Stimulated activated CD4-positive, alpha-beta T cell treated with anti-CD3 and anti-CD28 coated beads, TNF-alpha, amount 100 ng/mL, for 1 hour (primary cell): Measurements from ENCODE around the gene ZNF684.
"Not testable (repeated sequence)": the region's sequence is repeated elsewhere in the genome, so short reads cannot be mapped to it uniquely, and the experiment has no call there.

Experiments
- DNase-seq, 3 donors: peaks; one replicate each; pipeline ENCODE4 v3.0.0-alpha.2; 2020; ENCODE audit warnings: low read depth in 3 of 3, low spot score in 1 of 3

The ZNF684 gene

DNA sequence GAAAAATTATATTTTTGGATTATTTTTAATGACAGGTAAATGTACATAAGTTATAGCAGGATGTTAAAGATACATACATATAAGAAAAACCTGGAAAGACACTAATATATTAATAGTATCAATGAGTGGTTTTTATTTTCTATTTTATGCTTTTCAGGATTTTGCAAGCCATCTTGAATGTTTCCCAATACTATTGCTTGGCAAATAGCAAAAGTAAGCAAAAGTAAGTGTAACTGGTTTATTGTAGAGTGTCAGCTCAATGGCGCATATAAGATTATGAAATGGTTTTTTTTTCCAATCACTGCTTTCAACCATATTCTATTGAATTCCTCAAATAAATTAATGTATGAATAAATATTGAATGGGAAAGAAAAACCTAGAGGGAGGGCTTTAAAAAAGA lies 36.4 kb downstream of the ZNF684 start:
- DNase-seq: no peak

GRCh38 chr1:40574805-40575204 lies 43.4 kb downstream of the ZNF684 start:
- DNase-seq: not testable (repeated sequence)

GRCh38 chr1:40575336-40575735 lies 43.9 kb downstream of the ZNF684 start:
- DNase-seq: no peak

DNA sequence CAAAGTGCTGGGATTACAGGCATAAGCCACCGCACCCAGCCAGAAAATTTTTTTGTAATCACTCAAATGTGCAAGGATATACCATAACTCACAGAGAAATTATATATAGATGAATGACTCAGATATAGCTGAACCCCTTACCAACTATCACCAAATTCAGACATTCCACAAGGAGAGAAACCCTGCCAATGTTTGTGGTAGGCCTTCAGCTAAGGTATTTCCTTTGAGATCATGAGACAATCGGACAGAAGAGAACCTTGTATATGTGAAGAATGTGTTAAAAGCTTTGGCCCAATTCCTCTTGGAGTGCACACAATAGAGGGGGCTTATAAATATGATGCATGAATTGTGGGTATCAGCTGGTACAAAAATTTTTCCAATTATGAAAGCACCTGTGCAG lies 50.7 kb downstream of the ZNF684 start:
- no peak for DNase-seq

DNA sequence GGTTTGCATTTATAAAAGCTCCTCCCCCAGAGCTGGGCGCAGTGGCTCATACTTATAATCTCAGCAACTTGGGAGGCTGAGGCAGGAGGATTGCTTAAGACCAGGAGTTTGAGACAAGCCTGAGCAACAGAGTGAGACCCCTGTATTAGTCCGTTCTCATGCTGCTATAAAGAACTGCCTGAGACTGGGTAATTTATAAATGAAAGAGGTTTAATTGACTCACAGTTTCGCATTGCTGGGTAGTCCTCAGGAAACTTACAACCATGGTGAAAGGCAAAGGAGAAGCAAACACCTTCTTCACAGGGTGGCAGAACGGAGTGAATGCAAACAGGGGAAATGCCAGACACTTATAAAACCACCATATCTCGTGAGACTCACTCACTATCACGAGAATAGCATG lies 52.5 kb downstream of the ZNF684 start:
- DNase-seq: no peak

DNA sequence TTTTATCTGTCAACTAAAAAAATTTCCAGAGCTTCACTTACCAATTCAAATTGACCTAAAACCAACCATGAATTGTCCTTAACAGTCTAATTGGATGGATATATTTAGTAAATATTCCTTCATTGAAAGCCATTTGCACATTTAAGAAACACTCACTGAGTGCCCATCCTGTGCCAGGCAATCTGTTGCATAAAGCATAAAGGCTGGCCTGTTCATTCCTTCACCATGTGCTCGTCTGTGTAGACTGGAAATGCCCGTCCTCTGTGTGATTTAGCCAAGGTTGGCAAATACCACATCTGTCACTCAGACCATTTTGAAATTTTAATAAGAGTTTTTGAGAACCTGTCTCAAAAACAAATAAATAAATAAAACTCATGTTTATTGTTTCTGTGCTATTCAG lies 57.1 kb downstream of the ZNF684 start:
- no peak for DNase-seq

GRCh38 chr1:40592107-40592803 lies 60.8 kb downstream of the ZNF684 start:
- no peak for DNase-seq

GRCh38 chr1:40593449-40594186 lies 62.2 kb downstream of the ZNF684 start:
- no peak for DNase-seq

DNA sequence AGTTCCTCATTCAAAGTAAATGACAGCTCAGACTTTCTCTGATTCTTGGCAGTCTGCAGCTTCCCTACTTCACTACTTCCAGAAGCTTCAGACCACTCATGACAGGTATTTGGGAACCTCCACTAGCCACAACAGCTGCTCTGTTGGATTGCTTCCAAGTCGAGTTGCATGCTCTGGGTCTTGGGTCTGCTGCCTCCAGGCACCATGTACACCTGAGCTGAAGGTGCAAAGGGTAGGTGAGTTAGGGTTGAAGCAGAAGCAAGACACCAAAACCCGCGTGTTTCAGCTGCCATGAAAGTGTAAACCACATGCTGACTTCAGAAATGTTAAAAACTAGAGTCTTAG lies 62.7 kb downstream of the ZNF684 start:
- no peak for DNase-seq

DNA sequence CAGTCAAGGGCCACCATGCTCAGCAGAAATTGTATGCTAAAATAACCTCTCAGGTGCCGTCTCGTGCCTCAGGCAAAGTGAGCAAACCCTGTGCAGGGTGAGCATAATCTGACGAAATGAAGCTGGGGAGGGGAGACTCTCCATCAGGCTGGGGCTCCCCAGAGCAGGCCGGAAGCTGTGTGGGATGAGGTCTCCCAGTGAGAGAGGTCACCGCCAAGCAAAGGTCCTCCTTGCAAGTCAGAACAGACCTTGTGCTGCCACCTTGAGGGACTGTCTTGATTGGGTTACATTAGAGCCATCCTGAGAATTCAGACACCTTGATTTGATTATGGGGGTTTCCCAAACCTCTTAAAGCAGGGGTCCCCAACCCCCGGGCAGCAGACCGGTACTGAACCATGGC lies 64.2 kb downstream of the ZNF684 start:
- DNase-seq: no peak
